Hippocampal formation (tissue), 2 donors: Measurements from ENCODE around the gene TMEM150A.
"Not testable (repeated sequence)": the region's sequence is repeated elsewhere in the genome, so short reads cannot be mapped to it uniquely, and the experiment has no call there.

Experiments
- DNase-seq, 2 donors: peaks; one replicate each; lab custom pipeline; 2025; lab: John Stamatoyannopoulos, UW

Gene TMEM150A

DNA sequence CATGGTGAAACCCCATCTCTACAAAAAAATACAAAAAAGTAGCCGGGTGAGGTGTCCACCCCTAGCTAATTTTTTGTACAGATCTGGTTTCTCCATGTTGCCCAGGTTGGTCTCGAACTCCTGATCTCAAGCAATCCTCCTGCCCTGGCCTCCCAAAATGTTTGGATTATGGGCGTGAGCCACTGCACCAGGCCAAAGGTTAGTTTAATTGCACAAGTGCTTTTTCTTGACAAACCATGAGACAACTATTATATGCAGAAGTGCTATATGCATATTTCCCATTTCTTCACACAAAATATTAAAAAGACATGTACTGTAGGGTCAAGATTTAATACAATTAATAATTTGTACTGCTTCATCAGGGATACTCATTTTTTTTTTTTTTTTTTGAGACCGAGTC lies 36.2 kb downstream of the TMEM150A start:
- no peak for DNase-seq

DNA sequence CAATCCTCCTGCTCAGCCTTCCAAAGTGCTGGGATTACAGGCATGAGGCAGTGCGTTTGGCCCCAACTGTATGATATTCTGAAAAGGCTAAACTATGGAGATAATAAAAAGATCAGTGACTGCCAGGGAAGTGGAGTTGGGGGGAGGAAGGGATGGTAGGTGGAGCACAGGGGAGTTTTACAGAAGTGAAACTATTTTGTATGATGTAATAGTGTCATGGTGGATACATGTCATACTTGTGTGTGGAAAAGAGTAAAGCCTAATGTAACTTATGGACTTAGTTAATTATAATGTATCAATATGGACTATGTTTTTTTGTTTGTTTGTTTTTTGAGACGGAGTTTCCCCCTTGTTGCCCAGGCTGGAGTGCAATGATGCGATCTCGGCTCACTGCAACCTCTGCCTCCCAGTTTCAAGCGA lies 38.3 kb downstream of the TMEM150A start:
- no peak for DNase-seq

DNA sequence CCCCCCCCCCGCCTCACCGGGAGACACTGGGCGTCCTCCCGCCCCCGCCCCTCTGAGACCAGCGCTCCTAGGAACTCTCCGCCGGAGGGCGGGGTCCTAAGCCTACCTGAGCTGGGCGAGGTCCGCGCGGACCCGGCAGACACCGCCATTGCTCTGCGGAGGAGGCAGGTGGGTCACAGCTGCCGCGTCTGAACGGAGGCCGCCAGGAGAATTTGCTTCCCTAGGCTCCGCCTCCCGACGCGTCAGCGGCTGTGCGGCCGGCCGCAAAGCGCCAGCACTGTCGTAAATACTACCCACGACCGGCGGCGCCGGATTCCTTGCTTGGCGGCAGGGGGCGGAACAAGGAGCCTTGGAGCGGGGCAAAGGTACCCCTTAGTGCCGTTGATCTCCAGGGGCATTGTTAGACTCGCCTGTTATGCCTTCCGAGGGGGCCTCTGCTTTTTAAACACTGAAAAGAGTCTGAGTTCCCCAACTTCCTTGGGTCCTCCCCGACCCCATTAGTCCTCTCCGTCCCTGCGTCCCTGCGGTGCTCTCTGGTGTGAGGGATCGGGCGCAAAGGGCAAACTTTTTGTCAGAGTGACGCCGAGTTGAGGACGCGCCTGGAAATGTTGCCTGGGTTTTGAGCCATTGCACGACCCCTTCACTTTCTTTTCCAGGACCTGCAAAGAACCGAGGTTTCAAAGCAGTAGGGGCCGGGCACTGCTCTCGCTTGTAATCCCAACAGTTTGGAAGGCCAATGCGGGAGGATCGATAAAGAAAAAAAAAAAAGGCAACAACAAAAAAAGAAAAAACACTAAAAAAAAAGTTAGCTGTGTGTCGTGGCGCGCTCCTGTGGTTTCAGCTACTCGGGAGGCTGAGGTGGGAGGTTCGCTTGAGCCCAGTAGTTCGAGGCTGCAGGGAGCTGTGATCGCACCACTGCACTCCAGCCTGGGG lies 41.0 kb downstream of the TMEM150A start, which contains the start of gene GGCX:
TSS of gene GGCX (minus strand) at position 214 of the 933 bp plus-strand sequence. CDS start at position 149, 65 bp downstream.
- DNase-seq: peak; percentile 90 to 92

DNA sequence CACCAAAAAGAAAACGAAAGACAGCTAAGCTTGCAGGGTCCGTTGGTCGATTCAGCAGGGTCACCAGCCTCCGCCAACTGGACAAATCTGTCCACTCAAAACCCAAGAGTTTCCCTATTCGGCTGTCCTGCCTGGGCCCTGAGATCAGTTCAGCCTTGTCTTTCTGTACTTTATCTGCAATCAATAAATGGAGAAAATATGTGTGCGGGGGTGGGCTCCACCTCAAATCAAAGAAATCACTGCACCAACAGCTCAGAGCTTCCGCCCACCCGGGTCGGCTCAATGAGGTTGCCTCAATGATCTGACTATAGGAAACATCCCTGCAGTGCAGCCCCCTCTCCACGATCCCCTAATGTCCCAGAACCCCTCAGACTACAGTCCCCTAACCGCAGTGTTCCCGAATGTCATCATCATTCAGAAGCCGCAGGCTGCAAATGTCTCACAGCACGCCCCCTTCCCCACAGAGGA lies 41.7 kb downstream of the TMEM150A start:
- no peak for DNase-seq

DNA sequence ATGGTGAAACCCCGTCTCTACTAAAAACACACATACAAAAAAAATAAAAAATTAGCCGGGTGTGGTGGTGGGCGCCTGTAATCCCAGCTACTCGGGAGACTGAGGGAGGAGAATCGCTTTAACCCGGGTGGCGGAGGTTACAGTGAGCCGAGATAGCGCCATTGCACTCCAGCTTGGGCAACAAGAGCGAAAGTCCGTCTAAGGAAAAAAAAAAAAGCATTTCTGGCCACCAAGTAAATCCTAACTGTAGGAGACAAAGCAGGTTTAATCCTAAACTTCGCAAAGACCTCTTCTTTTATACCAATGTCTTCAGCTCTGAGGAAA lies 42.1 kb downstream of the TMEM150A start:
- not testable (repeated sequence) for DNase-seq

DNA sequence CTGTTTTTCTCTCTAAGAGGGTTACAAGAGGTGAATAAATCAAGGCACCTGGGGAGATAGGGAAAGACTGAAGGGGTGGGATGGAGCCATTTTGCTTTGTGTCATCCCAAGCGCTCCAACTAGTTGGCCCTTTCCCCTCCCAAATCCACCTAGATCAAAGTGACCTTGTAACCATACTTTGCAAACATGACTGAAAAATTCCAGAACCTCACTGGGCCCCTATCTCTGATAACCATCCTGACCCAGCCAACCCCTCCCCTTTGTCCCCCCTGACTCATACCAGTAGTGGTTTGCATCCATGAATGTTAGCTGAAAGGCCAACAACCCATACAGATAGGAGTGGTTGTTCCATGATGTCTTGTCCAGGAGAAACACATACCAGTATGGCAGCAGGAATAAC lies 44.3 kb downstream of the TMEM150A start:
- no peak for DNase-seq

DNA sequence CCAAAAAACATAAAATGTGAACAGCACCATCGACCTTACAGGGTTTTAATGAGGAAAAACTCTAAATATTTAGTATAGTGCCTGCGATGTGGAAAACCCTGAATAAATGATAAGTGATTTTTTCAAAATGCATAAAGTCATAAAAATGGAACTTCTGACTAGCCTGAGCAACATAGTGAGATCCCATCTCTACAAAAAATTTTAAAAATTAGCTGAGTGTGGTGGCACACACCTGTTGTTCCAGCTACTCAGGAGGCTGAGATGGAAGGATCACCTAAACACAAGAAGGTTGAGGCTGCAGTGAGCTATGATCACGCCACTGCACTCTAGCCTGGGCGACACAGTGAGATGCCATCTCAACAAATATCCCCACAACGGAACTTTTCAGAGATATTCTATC lies 45.4 kb downstream of the TMEM150A start:
- DNase-seq: no peak

DNA sequence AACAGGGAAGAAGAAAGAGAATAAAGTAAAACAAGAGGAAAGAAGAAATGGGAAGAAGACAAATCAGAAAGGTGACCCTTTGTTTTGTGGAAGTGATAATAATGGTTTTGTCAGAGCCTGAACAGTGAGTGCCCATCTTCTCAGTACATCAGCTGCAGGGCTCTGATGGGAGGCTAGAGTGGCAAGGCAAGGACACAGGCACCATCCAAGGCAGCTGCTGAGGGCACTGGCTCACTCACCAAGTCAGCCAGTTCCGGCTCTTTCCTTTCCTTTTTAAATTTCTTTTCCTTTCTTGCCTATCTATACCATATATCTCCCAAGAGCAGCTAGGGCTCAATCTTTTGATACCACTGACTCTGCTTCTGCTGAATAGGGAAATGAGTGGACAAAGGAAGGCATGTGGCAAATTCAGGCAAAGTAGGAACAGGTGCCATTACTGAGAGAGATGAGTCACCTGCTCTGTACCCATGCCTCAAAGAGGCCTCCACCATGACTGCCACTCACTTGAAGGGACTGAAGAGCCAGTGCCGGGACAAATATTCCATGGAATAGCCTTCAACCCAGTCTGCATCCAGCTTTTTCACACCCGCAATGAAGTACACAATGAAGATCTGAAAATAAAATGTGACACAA lies 47.4 kb downstream of the TMEM150A start:
- no peak for DNase-seq

DNA sequence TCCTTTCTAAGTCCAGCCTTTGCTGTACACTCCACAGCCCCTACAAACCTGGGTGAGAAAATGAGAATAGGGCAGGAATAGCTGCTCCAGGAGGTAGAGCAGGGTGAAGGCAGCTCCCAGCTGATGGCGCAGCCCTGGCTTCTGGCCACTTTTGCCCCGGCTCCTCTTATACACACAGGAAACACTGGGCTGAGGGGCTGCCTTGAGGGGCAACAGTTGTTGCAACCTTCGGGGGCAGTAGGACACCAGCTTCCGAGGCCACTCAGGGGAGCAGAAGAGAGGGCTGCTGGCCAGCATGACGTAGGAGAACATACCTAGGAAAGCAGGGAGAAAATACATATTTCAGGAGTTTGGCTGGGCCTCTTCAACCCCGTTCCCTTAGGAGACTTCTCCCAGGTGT lies 49.3 kb downstream of the TMEM150A start:
- no peak for DNase-seq

DNA sequence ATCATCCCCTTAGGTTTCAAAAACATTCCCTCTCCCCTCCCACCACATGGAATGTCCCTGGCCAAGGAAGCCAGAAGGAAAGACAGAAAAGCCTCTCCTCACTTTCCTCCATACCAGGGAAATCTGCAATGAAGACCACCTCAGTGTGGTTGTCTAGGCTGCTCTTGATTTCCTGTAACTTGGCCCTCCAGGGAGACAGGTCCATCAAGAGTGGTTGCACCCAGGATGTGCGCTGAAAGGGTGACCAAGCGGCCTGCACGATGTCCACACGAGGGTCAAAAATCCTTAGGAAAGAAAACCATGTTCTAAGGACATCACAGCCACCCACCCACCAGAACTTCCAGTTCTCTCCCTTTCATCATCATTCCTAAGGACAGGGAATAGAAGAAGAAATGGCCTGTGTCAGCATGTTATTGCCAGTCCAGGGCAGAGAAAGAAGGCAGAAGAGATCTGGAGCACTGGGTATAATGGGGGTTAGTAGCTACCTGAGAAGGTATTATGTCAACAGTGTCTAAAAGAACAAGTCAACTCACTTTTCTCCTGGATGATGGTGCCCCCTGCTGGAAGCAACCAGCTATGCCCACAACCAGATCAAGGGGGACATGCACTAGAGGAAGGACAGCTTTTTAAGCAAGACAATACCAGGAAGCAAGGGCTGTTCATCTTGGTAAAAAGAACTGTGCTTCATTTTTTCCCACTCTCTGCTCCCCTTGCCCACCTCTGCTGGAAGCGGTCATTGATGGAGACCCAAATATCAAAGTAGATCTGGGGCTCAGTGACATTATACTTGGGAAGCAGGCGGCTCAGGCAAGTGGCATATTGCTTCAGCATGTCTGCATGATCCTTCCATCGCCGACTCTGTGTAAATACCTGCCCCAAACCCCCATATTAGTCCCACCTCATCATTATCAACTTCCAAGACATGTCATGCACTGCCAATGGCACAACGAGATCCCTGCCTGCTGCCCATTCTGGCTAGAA lies 50.5 kb downstream of the TMEM150A start:
- DNase-seq: peak; percentile 77 to 86

DNA sequence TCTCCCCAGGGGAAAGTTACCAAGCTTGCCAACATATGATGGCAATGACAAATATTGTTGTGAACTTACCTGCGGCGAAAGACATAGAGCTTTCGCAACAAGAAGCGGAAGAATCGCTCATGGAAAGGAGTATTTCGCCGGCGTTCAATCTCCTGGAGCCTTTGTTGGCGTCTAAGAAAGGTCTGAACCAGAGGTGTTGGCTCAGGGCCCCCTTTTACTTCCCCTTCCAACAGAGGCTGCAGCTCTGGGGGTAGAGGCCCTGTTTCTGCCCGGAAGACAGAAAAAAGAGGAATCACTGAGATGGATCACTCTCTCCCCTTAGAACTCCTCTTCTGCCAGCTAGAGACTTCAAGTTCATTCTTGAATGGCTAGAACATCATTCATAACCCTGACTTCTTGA lies 52.0 kb downstream of the TMEM150A start:
- no peak for DNase-seq

DNA sequence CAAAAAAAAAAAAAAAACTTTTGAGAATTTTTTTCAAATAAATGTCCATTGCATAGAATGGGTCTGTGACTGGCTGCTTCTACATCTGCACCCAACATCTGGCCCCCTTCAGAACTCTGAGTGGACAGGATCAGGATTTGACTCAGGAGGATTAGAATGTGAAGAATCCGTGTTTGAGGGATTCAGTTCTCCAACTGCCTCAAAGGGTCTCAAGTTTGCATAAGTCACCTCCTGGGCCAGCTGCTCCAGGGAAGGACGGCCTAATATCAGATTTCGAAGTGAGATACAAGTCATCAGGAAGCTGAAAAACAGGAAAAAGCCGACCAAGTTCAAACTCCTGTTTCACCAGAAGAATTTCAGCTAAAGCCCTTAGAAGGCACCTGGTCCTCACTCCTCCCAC lies 52.7 kb downstream of the TMEM150A start:
- DNase-seq: no peak

DNA sequence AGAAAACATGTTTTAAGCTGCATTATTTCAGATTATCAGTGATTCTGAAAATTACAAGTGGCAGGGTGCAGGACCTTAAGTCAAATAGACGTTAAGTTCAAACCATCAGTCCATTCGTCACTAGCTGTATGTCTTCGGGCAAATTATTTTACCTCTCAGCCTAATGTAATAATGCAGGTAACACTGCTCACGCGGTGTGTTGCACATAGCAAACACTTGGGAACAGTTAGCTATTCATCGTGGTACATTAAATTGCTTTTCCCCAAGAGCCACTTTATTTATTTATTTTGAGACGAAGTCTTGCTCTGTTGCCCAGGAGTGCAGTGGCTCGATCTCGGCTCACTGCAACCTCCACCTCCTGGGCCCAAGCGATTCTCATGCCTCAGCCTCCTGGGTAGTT lies 53.4 kb downstream of the TMEM150A start:
- DNase-seq: no peak

DNA sequence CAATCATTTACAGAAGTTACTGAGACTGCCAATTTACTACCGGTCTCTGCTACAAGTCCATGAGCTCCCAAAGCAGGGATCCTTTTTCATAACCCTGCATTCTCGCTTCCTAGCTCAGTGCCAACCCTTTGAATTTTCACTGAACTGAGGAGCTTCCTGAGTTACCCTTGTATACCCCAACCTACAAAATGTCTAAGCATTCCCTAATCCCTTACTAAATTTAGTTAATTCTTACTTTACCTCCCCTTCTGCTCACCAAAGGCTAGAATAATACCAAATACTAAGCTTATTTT lies 53.9 kb downstream of the TMEM150A start:
- DNase-seq: no peak
